ENCODE results near the gene RANBP3.

DNA sequence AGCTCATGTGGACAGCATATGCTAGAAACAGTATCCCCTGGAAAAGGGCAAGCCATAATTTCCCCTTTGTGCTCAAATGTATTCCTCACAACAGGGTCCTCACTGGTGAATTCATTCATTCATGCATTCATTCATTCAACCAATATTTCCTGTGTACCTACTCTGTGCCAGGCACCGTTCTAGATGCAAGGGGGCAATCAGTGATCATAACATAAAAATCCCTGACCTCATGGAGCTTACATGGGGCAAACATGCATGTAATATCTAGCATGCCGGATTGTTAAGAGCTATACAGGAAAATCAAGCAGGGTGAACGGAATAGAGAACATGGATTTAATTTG, 2.6 kb downstream of the RANBP3 start:
- TF ChIP-seq, protein P1, sequence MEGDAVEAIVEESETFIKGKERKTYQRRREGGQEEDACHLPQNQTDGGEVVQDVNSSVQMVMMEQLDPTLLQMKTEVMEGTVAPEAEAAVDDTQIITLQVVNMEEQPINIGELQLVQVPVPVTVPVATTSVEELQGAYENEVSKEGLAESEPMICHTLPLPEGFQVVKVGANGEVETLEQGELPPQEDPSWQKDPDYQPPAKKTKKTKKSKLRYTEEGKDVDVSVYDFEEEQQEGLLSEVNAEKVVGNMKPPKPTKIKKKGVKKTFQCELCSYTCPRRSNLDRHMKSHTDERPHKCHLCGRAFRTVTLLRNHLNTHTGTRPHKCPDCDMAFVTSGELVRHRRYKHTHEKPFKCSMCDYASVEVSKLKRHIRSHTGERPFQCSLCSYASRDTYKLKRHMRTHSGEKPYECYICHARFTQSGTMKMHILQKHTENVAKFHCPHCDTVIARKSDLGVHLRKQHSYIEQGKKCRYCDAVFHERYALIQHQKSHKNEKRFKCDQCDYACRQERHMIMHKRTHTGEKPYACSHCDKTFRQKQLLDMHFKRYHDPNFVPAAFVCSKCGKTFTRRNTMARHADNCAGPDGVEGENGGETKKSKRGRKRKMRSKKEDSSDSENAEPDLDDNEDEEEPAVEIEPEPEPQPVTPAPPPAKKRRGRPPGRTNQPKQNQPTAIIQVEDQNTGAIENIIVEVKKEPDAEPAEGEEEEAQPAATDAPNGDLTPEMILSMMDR (IDR thresholded peaks at IDR 0.05), result no peak
- TF ChIP-seq POLR2A (IDR thresholded peaks at IDR 0.05), result no peak
- TF ChIP-seq POLR2AphosphoS5 (IDR thresholded peaks at IDR 0.05), result no peak
